Inflammatory macrophage (primary cell): Measurements from ENCODE around the gene CASQ1.

Experiments used
- DNase-seq, 2 donors: peaks; one replicate each; pipeline ENCODE4 v3.0.0-alpha.2; 2020 to 2022

Gene CASQ1

GRCh38 chr1:160205242-160206035, 15.1 kb downstream of the CASQ1 start, which contains the start of gene PEA15:
Gene PEA15, plus strand, starts transcription at chr1:160205384. Its CDS starts 6,161 bp downstream, at chr1:160211545.
- peak; percentile 44 to 59 for DNase-seq

GRCh38 chr1:160206036-160206389, 15.6 kb downstream of the CASQ1 start:
- DNase-seq = peak; percentile 69 to 83

- DNase-seq = peak; percentile 47 to 58
Measured at GRCh38 chr1:160206421-160207117, 16.2 kb downstream of the CASQ1 start.

GRCh38 chr1:160207118-160207650, 16.8 kb downstream of the CASQ1 start:
- no peak for DNase-seq

- no peak for DNase-seq
Measured at GRCh38 chr1:160207771-160208556, 17.6 kb downstream of the CASQ1 start.

GRCh38 chr1:160208557-160209320, 18.4 kb downstream of the CASQ1 start:
- DNase-seq = no peak

- no peak for DNase-seq
Measured at GRCh38 chr1:160209321-160210046, 19.1 kb downstream of the CASQ1 start.

GRCh38 chr1:160210561-160210960, 20.2 kb downstream of the CASQ1 start:
- no peak for DNase-seq

GRCh38 chr1:160211046-160211790, 20.8 kb downstream of the CASQ1 start:
- DNase-seq = no peak

GRCh38 chr1:160214481-160215140, 24.2 kb downstream of the CASQ1 start:
- no peak for DNase-seq

GRCh38 chr1:160216301-160216700, 25.9 kb downstream of the CASQ1 start:
- no peak for DNase-seq

GRCh38 chr1:160217481-160218051, 27.2 kb downstream of the CASQ1 start:
- no peak for DNase-seq

- peak; percentile 62 to 70 for DNase-seq
Measured at GRCh38 chr1:160219062-160219929, 28.9 kb downstream of the CASQ1 start.

GRCh38 chr1:160220301-160220700, 29.9 kb downstream of the CASQ1 start:
- DNase-seq = no peak

GRCh38 chr1:160221089-160221488, 30.7 kb downstream of the CASQ1 start:
- no peak for DNase-seq

GRCh38 chr1:160222546-160222945, 32.2 kb downstream of the CASQ1 start:
- no peak for DNase-seq

GRCh38 chr1:160224606-160225005, 34.2 kb downstream of the CASQ1 start:
- DNase-seq = no peak

- DNase-seq = no peak
Measured at GRCh38 chr1:160225345-160225744, 35.0 kb downstream of the CASQ1 start.

- no peak for DNase-seq
Measured at GRCh38 chr1:160226623-160227022, 36.2 kb downstream of the CASQ1 start.
